OCI-LY7 (cell line): ENCODE measurements around the gene DDB1. TPM values are rescaled to one million over a fixed set of nuclear protein-coding genes. Genes with fewer than 3 reads are reported as not detected.

Experiments
- BruUV-seq: library from RNA; stranded (reverse); fragments of 400-500 nt; replicated peaks from 2 replicates; lab custom pipeline; 2021; lab: Mats Ljungman, UMichigan
- CTCF ChIA-PET: fragments of 300-600 bp; sonication (Branson Sonifier 250); formaldehyde crosslinking; loops from one replicate; lab custom pipeline; 2022; ENCODE audit warnings: antibody characterized with exemption; ENCODE audit not compliant: unreplicated experiment; lab: Charles Lee
- POLR2A ChIA-PET: fragments of 300-600 bp; sonication (Branson Sonifier 250); formaldehyde crosslinking; loops from one replicate; lab custom pipeline; 2022; ENCODE audit warnings: antibody characterized with exemption; lab: Charles Lee
- DNase-seq: peaks from one replicate; pipeline ENCODE4 v3.0.0-alpha.2; 2015; ENCODE audit warnings: low spot score
- H2AFZ ChIP-seq: fragments of 200-600 bp; sonication (generic), shearing (Covaris generic); 2 replicates; pipeline ENCODE4 v1.6.1; 2014; ENCODE audit warnings: mild to moderate bottlenecking, antibody characterized with exemption, low read length, moderate library complexity
- H3K27ac ChIP-seq: fragments of 200-600 bp; sonication (generic); 2 replicates; pipeline ENCODE4 v1.5.1; 2014; ENCODE audit warnings: mixed run types, low read depth, mild to moderate bottlenecking, moderate library complexity, low read length, inconsistent platforms; ENCODE audit not compliant: poor library complexity, severe bottlenecking
- H3K36me3 ChIP-seq: fragments of 200-600 bp; sonication (generic); 2 replicates; pipeline ENCODE4 v1.6.1; 2014; ENCODE audit warnings: mild to moderate bottlenecking, antibody characterized with exemption, low read length, moderate library complexity, mixed read lengths; ENCODE audit not compliant: insufficient read depth
- H3K4me1 ChIP-seq: fragments of 200-600 bp; sonication (generic); 2 replicates; pipeline ENCODE4 v1.5.1; 2014; ENCODE audit warnings: mild to moderate bottlenecking, low read length; ENCODE audit not compliant: insufficient read depth, poor library complexity, severe bottlenecking
- H3K4me2 ChIP-seq: fragments of 200-600 bp; sonication (generic); 2 replicates; pipeline ENCODE4 v1.6.1; 2014; ENCODE audit warnings: mild to moderate bottlenecking, low read length
- H3K4me3 ChIP-seq: fragments of 200-600 bp; sonication (generic); 2 replicates; pipeline ENCODE4 v1.5.1; 2014; ENCODE audit warnings: mild to moderate bottlenecking, low read depth, low read length; ENCODE audit not compliant: poor library complexity, severe bottlenecking
- H3K79me2 ChIP-seq: fragments of 200-600 bp; sonication (generic); 2 replicates; pipeline ENCODE4 v1.6.1; 2016; ENCODE audit warnings: low read depth, mild to moderate bottlenecking, low read length, moderate library complexity, mixed read lengths; ENCODE audit not compliant: insufficient read depth
- H3K9me2 ChIP-seq: fragments of 200-600 bp; sonication (generic); 2 replicates; pipeline ENCODE4 v1.6.1; 2016; ENCODE audit warnings: mild to moderate bottlenecking, low read length, mixed read lengths; ENCODE audit not compliant: insufficient read depth
- H3K9me3 ChIP-seq: fragments of 200-600 bp; sonication (generic); 2 replicates; pipeline ENCODE4 v1.6.1; 2014; ENCODE audit warnings: mild to moderate bottlenecking, mixed run types, low read length, mixed read lengths
- H4K20me1 ChIP-seq: fragments of 200-600 bp; sonication (generic); 2 replicates; pipeline ENCODE4 v1.6.1; 2014; ENCODE audit warnings: mild to moderate bottlenecking, antibody characterized with exemption, low read length, moderate library complexity, mixed read lengths; ENCODE audit not compliant: insufficient read depth
- EZH2phosphoT487 ChIP-seq: fragments of 200-600 bp; sonication (generic); IDR thresholded peaks from 2 replicates; pipeline ENCODE4 v1.6.1; 2018; ENCODE audit warnings: low read depth, borderline replicate concordance, mild to moderate bottlenecking, mixed run types, antibody characterized with exemption, low read length, moderate library complexity, mixed read lengths
- intact Hi-C: fragments of 100-400 bp; cut with micrococcal nuclease; formaldehyde crosslinking; loops from one replicate; pipeline ENCODE4 v1.10.0; 2022; ENCODE audit not compliant: unreplicated experiment
- total RNA-seq, 2 experiments: library from RNA; depleted of rRNA in 1 of 2; stranded (reverse); fragments of >200 nt in 1 of 2; shearing (Covaris generic) in 1 of 2; gene quantifications; 2 replicates each; pipeline ENCODE4 v1.2.3, GENCODE V29; 2014 to 2022
- TF ChIP-seq, protein P1 (sequence below): fragments of 200-600 bp; sonication (generic); conservative IDR thresholded peaks from 2 replicates; pipeline ENCODE4 v1.5.1; 2014; ENCODE audit warnings: mild to moderate bottlenecking, antibody characterized with exemption, low read length, moderate library complexity, mixed read lengths

Gene DDB1
- total RNA-seq, 2 experiments from 2014 or later = 194 to 225 TPM

DNA sequence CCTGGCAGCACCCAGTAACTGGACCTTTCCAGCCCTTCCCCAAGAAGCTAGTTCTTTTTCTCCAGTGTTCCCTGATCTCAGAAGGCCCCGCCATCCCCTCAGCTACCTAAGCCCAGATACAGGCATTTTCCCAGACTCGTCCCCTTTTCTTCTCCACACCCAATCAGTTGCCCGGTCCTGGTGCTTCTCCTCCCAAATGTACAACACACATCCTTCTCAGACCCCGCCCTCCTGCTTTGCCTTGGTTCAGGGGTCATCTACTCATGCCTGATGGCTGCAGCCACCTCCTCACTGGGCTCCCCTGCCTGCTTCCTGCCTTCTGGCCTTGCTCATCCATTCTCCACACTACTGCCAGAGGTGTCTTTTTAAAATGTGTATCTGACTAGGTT is 6.6 kb upstream of the DDB1 start:
- DNase-seq = no peak
- Histone ChIP-seq H3K9me2 (no peaks in the 10 kb centered on the region), H3K9me3 (no peaks in the 10 kb centered on the region), H4K20me1 (no peaks in the 10 kb centered on the region), H3K4me2 (no peak overlapping the region), H3K4me3 (no peak overlapping the region), H2AFZ (no peak overlapping the region), H3K4me1 (peaks cover 22% of the 10 kb centered on the region), H3K79me2 (no peaks in the 10 kb centered on the region), H3K27ac (no peak overlapping the region), H3K36me3 (peaks cover 15% of the 10 kb centered on the region)
- intact Hi-C loops = no loop called here
- TF ChIP-seq, protein P1, sequence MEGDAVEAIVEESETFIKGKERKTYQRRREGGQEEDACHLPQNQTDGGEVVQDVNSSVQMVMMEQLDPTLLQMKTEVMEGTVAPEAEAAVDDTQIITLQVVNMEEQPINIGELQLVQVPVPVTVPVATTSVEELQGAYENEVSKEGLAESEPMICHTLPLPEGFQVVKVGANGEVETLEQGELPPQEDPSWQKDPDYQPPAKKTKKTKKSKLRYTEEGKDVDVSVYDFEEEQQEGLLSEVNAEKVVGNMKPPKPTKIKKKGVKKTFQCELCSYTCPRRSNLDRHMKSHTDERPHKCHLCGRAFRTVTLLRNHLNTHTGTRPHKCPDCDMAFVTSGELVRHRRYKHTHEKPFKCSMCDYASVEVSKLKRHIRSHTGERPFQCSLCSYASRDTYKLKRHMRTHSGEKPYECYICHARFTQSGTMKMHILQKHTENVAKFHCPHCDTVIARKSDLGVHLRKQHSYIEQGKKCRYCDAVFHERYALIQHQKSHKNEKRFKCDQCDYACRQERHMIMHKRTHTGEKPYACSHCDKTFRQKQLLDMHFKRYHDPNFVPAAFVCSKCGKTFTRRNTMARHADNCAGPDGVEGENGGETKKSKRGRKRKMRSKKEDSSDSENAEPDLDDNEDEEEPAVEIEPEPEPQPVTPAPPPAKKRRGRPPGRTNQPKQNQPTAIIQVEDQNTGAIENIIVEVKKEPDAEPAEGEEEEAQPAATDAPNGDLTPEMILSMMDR = no peak
- TF ChIP-seq EZH2phosphoT487 = no peak
- BruUV-seq = no TSS peak
- CTCF ChIA-PET = no interaction called here
- POLR2A ChIA-PET = interaction anchor here (1.1 kb wide), 1 partner anchor 17 kb away, joined by 4 read pairs; no protein-coding TSS in a partner anchor

GRCh38 chr11:61338783-61339489 is 6.0 kb upstream of the DDB1 start:
- Histone ChIP-seq H3K9me3 (no peaks in the 10 kb centered on the region), H3K27ac (no peak overlapping the region), H3K36me3 (peaks cover 15% of the 10 kb centered on the region), H3K4me3 (no peak overlapping the region), H3K79me2 (no peaks in the 10 kb centered on the region; the same call in 1 of the 2 replicates), H3K4me1 (peaks cover 28% of the 10 kb centered on the region), H3K9me2 (no peaks in the 10 kb centered on the region), H3K4me2 (no peak overlapping the region), H4K20me1 (no peaks in the 10 kb centered on the region), H2AFZ (no peak overlapping the region)
- TF ChIP-seq EZH2phosphoT487 = no peak
- TF ChIP-seq, protein P1 = no peak
- no TSS peak for BruUV-seq
- CTCF ChIA-PET = no interaction called here
- intact Hi-C loops = no loop called here
- POLR2A ChIA-PET = interaction anchor here (1.1 kb wide), 1 partner anchor 18 kb away, joined by 4 read pairs; no protein-coding TSS in a partner anchor
- DNase-seq = no peak
